Measurements from ENCODE around the gene KCNH1.

- TF ChIP-seq, protein P1, sequence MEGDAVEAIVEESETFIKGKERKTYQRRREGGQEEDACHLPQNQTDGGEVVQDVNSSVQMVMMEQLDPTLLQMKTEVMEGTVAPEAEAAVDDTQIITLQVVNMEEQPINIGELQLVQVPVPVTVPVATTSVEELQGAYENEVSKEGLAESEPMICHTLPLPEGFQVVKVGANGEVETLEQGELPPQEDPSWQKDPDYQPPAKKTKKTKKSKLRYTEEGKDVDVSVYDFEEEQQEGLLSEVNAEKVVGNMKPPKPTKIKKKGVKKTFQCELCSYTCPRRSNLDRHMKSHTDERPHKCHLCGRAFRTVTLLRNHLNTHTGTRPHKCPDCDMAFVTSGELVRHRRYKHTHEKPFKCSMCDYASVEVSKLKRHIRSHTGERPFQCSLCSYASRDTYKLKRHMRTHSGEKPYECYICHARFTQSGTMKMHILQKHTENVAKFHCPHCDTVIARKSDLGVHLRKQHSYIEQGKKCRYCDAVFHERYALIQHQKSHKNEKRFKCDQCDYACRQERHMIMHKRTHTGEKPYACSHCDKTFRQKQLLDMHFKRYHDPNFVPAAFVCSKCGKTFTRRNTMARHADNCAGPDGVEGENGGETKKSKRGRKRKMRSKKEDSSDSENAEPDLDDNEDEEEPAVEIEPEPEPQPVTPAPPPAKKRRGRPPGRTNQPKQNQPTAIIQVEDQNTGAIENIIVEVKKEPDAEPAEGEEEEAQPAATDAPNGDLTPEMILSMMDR (IDR thresholded peaks at IDR 0.05; ENCODE audit: insufficient read depth, low read depth, low read length), result no peak
- TF ChIP-seq EZH2 (IDR thresholded peaks at IDR 0.05; ENCODE audit: insufficient read depth, low read length), result no peak
These were observed 360.5 kb downstream of the KCNH1 start for GRCh38 chr1:210773450-210773849.

Measured in astrocyte (in vitro differentiated cells and primary cell).